K562 (cell line): ENCODE results near the gene EXOSC9. TPM values are rescaled to one million over a fixed set of nuclear protein-coding genes. Genes with fewer than 3 reads are reported as not detected.
A peak's percentile ranks its signal among the peaks of the same experiment; 100 is the strongest.

ENCODE experiments used
- ATAC-seq: fragments of 200-7000 bp; cut with Tn5 transposase; 3 replicates; pipeline ENCODE4 v1.9.1; 2020; ENCODE audit warnings: moderate library complexity
- BruUV-seq: library from RNA; stranded (reverse); fragments of 400-500 nt; replicated peaks from 2 replicates; lab custom pipeline; 2021; lab: Mats Ljungman, UMichigan
- CTCF ChIA-PET: fragments of 300-600 bp; formaldehyde crosslinking; extraction: SDS; loops from one replicate; lab custom pipeline; 2021; ENCODE audit warnings: low intra/inter-chr PET ratio; lab: Yijun Ruan, JAX
- POLR2A ChIA-PET: fragments of 300-600, 350-650 bp; sonication (Branson Sonifier 250); formaldehyde crosslinking; extraction: SDS; loops from one replicate; lab custom pipeline; 2021; ENCODE audit warnings: antibody characterized with exemption, inconsistent platforms; lab: Yijun Ruan, JAX
- DNase-seq, 4 experiments: peaks; one replicate each; pipeline versions ENCODE4 v3.0.0 to v3.0.0-alpha.2; 2011 to 2018; ENCODE audit warnings: low spot score in 3 of 4, mixed read lengths in 3 of 4; ENCODE audit errors: extremely low read depth in 1 of 4
- FAIRE-seq: peaks from 2 replicates; lab custom pipeline; 2011; peaks lifted over from hg19 to GRCh38; lab: Jason Lieb, UNC
- H2AFZ ChIP-seq: 2 replicates; pipeline ENCODE4 v1.6.0; 2011; ENCODE audit warnings: low read depth, low read length, control low read depth, inconsistent platforms
- H3K27ac ChIP-seq: fragments of 200-600 bp; 3 replicates; pipeline ENCODE4 v1.8.0; 2011; ENCODE audit warnings: low read depth, mild to moderate bottlenecking, control low read depth, inconsistent platforms, low read length, moderate library complexity, mixed read lengths; ENCODE audit errors: extremely low read depth
- H3K27me3 ChIP-seq, 2 experiments: fragments of 300-600 bp in 1 of 2; 2 replicates in 1 of 2; 3 replicates in 1 of 2; pipeline versions ENCODE4 v1.6.0 to v1.8.0; 2011; ENCODE audit warnings: inconsistent platforms in 2 of 2, low read length in 2 of 2, mild to moderate bottlenecking in 1 of 2, mixed read lengths in 1 of 2, moderate library complexity in 1 of 2; ENCODE audit not compliant: control insufficient read depth in 2 of 2, insufficient read depth in 2 of 2
- H3K36me3 ChIP-seq: fragments of 300-600 bp; 3 replicates; pipeline ENCODE4 v1.8.0; 2011; ENCODE audit warnings: mild to moderate bottlenecking, low read length, inconsistent platforms; ENCODE audit not compliant: control insufficient read depth, insufficient read depth
- H3K4me1 ChIP-seq, 2 experiments: fragments of 200-600 bp in 1 of 2; replicated peaks in 1 of 2; 2 replicates in 1 of 2; 3 replicates in 1 of 2; pipeline versions ENCODE4 v1.5.1 to v1.8.0; 2011; ENCODE audit warnings: inconsistent platforms in 2 of 2, low read length in 2 of 2, mild to moderate bottlenecking in 1 of 2, mixed read lengths in 1 of 2, moderate library complexity in 1 of 2; ENCODE audit not compliant: control insufficient read depth in 2 of 2, insufficient read depth in 2 of 2
- H3K4me2 ChIP-seq: 2 replicates; pipeline ENCODE4 v1.6.1; 2011; ENCODE audit warnings: low read length, control low read depth, inconsistent platforms, mixed read lengths; ENCODE audit not compliant: insufficient read depth
- H3K4me3 ChIP-seq: fragments of 200-600 bp; sonication (generic), shearing (Covaris generic); 2 replicates; pipeline ENCODE4 v1.5.1; 2016; ENCODE audit warnings: control low read depth, inconsistent platforms
- H3K79me2 ChIP-seq: fragments of 200-600 bp; 3 replicates; pipeline ENCODE4 v1.8.0; 2011; ENCODE audit warnings: low read length, inconsistent platforms; ENCODE audit not compliant: control insufficient read depth, insufficient read depth
- H3K9ac ChIP-seq, 2 experiments: 2 replicates each; pipeline versions ENCODE4 v1.6.0 to v1.6.1; 2011; ENCODE audit warnings: low read depth in 2 of 2, low read length in 2 of 2, control low read depth in 1 of 2, inconsistent platforms in 1 of 2, mild to moderate bottlenecking in 1 of 2, mixed read lengths in 1 of 2; ENCODE audit not compliant: insufficient read depth in 1 of 2
- H3K9me1 ChIP-seq: one replicate; pipeline ENCODE4 v1.6.0; 2011; ENCODE audit warnings: inconsistent platforms, mild to moderate bottlenecking, low read length, moderate library complexity; ENCODE audit not compliant: control insufficient read depth, insufficient read depth
- H3K9me3 ChIP-seq: replicated peaks from 2 replicates; pipeline ENCODE4 v1.5.1; 2011; ENCODE audit warnings: low read depth, low read length, inconsistent platforms; ENCODE audit not compliant: control insufficient read depth, insufficient read depth
- H4K20me1 ChIP-seq: replicated peaks from 2 replicates; pipeline ENCODE4 v1.6.1; 2011; ENCODE audit warnings: low read length, inconsistent platforms, mixed read lengths; ENCODE audit not compliant: control insufficient read depth, insufficient read depth
- CEBPZ ChIP-seq: fragments of 150-350 bp; IDR thresholded peaks from 2 replicates; pipeline ENCODE4 v1.6.1; 2014; ENCODE audit warnings: low read depth, mild to moderate bottlenecking, low read length, borderline replicate concordance
- HSF4 ChIP-seq: fragments of 250-450 bp; sonication (Bioruptor Pico); IDR thresholded peaks from 2 replicates; pipeline ENCODE4 v2.1.2; 2022; ENCODE audit warnings: mild to moderate bottlenecking, moderate library complexity, borderline replicate concordance
- POLR2A ChIP-seq: fragments of 450-650 bp; conservative IDR thresholded peaks from 2 replicates; pipeline ENCODE4 v1.6.1; 2016
- POLR2AphosphoS5 ChIP-seq: IDR thresholded peaks from 2 replicates; pipeline ENCODE4 v1.6.1; 2011; ENCODE audit warnings: mild to moderate bottlenecking, low read depth, low read length, moderate library complexity; ENCODE audit not compliant: control insufficient read depth, insufficient read depth
- RBFOX2 ChIP-seq: fragments of 200-400 bp; formaldehyde crosslinking; IDR thresholded peaks from 2 replicates; pipeline ENCODE4 v1.6.1; 2017; ENCODE audit warnings: low read depth, mild to moderate bottlenecking, low read length, moderate library complexity
- ZFP30 ChIP-seq: fragments of 250-450 bp; sonication (Bioruptor Pico); IDR thresholded peaks from 2 replicates; pipeline ENCODE4 v1.8.0; 2022; ENCODE audit warnings: moderate library complexity, mild to moderate bottlenecking, inconsistent platforms, borderline replicate concordance
- ZNF212 ChIP-seq: fragments of 450-650 bp; formaldehyde crosslinking; IDR thresholded peaks from 2 replicates; pipeline ENCODE4 v1.4.0; 2020; ENCODE audit warnings: mild to moderate bottlenecking
- ZNF507 ChIP-seq: conservative IDR thresholded peaks from 2 replicates; pipeline ENCODE4 v1.6.1; 2017; ENCODE audit warnings: missing genetic modification characterization, missing compliant biosample characterization
- ZNF668 ChIP-seq: fragments of 250-450 bp; sonication (Bioruptor Pico); IDR thresholded peaks from 2 replicates; pipeline ENCODE4 v1.8.0; 2022; ENCODE audit warnings: mild to moderate bottlenecking, inconsistent platforms
- ZNF707 ChIP-seq: fragments of 250-450 bp; sonication (Bioruptor Pico); conservative IDR thresholded peaks from 2 replicates; pipeline ENCODE4 v1.8.0; 2022; ENCODE audit warnings: inconsistent platforms, mild to moderate bottlenecking, moderate library complexity
- WGBS: fragments of 100-300 bp; shearing (Covaris generic); methylation state at CpG from one replicate; pipeline ENCODE4 v1.1.6; 2016; ENCODE audit warnings: low coverage, mixed read lengths; ENCODE audit not compliant: insufficient coverage; ENCODE audit errors: missing lambda C conversion rate; 5-methylcytosine and 5-hydroxymethylcytosine counted together
- in situ Hi-C: fragments of 300-500 bp; cut with MboI; formaldehyde crosslinking; loops from 4 replicates; pipeline ENCODE4 v1.15.0; 2018; ENCODE audit warnings: inconsistent platforms, mixed read lengths
- intact Hi-C: fragments of 100-400 bp; cut with micrococcal nuclease; formaldehyde crosslinking; loops from 2 replicates; pipeline ENCODE4 v1.14.2; 2022
- polyA plus RNA-seq, 8 experiments: library from polyadenylated mRNA; depleted of rRNA in 4 of 8; stranded (reverse) in 5 of 8; unstranded in 3 of 8; fragments of >200 nt; fragmentation: Nextera tagmentation in 2 of 8; fragmentation: Illumina TruSeq in 1 of 8; extraction: Ambion mirVana in 2 of 8; extraction: Trizol in 1 of 8; gene quantifications; 2 replicates each; pipeline versions ENCODE4 v1.2.1 to v1.2.3, GENCODE V29; 2011 to 2014; ENCODE audit warnings: inconsistent platforms in 1 of 8, missing spikeins in 1 of 8
- total RNA-seq, 7 experiments: library from RNA; depleted of rRNA in 6 of 7; stranded (reverse); fragments of >200 nt in 6 of 7; fragmentation: Illumina TruSeq in 2 of 7; extraction: Trizol in 2 of 7; gene quantifications; 2 replicates each; pipeline versions ENCODE4 v1.2.1 to v1.2.3, GENCODE V29; 2011 to 2021; ENCODE audit warnings: low replicate concordance in 1 of 7

The EXOSC9 gene
- total and polyA plus RNA-seq, 9 of the 15 experiments (the other 6 are each of a cell fraction or from before 2014, with no cell fraction given) = 64.7 to 166 (median 115) TPM

GRCh38 chr4:121817701-121818100, 16.6 kb downstream of the EXOSC9 start:
- CTCF ChIA-PET = no interaction called here
- H3K4me2 ChIP-seq = no peak overlapping the region

More at GRCh38 chr4:121817701-121818100, 16.6 kb downstream of the EXOSC9 start:
- Histone ChIP-seq H3K9me3 (no peaks in the 10 kb centered on the region), H3K27me3 (no peaks in the 10 kb centered on the region), H3K9me1 (no peaks in the 10 kb centered on the region), H3K9ac (no peak overlapping the region), H3K79me2 (peaks cover 53% of the 10 kb centered on the region), H3K27ac (no peak overlapping the region), H3K36me3 (peaks cover 98% of the 10 kb centered on the region), H3K4me3 (no peak overlapping the region), H3K4me1 (peaks cover 0 to 9% of the 10 kb centered on the region in 2 experiments; a peak in 2 of 5 replicates), H4K20me1 (peaks cover 7% of the 10 kb centered on the region; the same call in 1 of the 2 replicates), H2AFZ (no peak overlapping the region)
- FAIRE-seq (no peak), DNase-seq (no peak), ATAC-seq (peak; percentile 4; the same call in 2 of the 3 replicates)
- TF ChIP-seq ZNF212 (no peak), HSF4 (CRISPR knock-in tag) (no peak), POLR2AphosphoS5 (peak; percentile 37; the same call in 1 of the 2 replicates), ZNF668 (no peak), POLR2A (peak; percentile 51), ZFP30 (CRISPR knock-in tag) (no peak), ZNF707 (CRISPR knock-in tag) (no peak), CEBPZ (no peak), ZNF507 (tag) (no peak), RBFOX2 (peak; percentile 38; the same call in 1 of the 2 replicates)
- in situ Hi-C loops (no loop called here), intact Hi-C loops (no loop called here)
- POLR2A ChIA-PET = interaction anchor here (0.6 to 2.0 kb wide), 4 partner anchors 9 to 18 kb away, joined by 3 to 7 read pairs (median 3); no protein-coding TSS in a partner anchor
- BruUV-seq = no TSS peak
- WGBS = 76% methylated on average over 1 of the region's 1 CpG
